Fibroblast of lung (primary cell): ENCODE data around the gene POLK. TPM values are rescaled to one million over a fixed set of nuclear protein-coding genes. Genes with fewer than 3 reads are reported as not detected.

ENCODE experiments used
- DNase-seq, 2 donors: peaks; one replicate each; pipeline versions ENCODE4 v3.0.0 to v3.0.0-alpha.2; 2010; ENCODE audit warnings: low read depth in 2 of 2
- H2AFZ ChIP-seq: 2 replicates; pipeline ENCODE4 v1.5.1; 2012; ENCODE audit warnings: low read length, control low read depth, inconsistent platforms
- H3K27ac ChIP-seq: 2 replicates; pipeline ENCODE4 v1.5.1; 2011; ENCODE audit warnings: low read length, control low read depth; ENCODE audit not compliant: insufficient read depth
- H3K27me3 ChIP-seq: 2 replicates; pipeline ENCODE4 v1.5.1; 2011; ENCODE audit warnings: mild to moderate bottlenecking, low read length; ENCODE audit not compliant: control insufficient read depth, insufficient read depth
- H3K36me3 ChIP-seq: 2 replicates; pipeline ENCODE4 v1.5.1; 2011; ENCODE audit warnings: low read length; ENCODE audit not compliant: control insufficient read depth, insufficient read depth
- H3K4me1 ChIP-seq: 2 replicates; pipeline ENCODE4 v1.5.1; 2011; ENCODE audit warnings: low read length; ENCODE audit not compliant: control insufficient read depth, insufficient read depth; ENCODE audit errors: extremely low read depth
- H3K4me2 ChIP-seq: 2 replicates; pipeline ENCODE4 v1.5.1; 2011; ENCODE audit warnings: low read length, control low read depth; ENCODE audit not compliant: insufficient read depth; ENCODE audit errors: extremely low read depth
- H3K4me3 ChIP-seq, 4 experiments: fragments of 200-600 bp in 1 of 4; sonication (generic) in 1 of 4; replicated peaks in 1 of 4; 2 replicates each; pipeline ENCODE4 v1.5.1; 2011 to 2016; ENCODE audit warnings: low read length in 4 of 4, low read depth in 3 of 4, mild to moderate bottlenecking in 3 of 4, control low read depth in 2 of 4, inconsistent platforms in 1 of 4, mixed read lengths in 1 of 4; ENCODE audit not compliant: insufficient read depth in 1 of 4; ENCODE audit errors: control extremely low read depth in 1 of 4
- H3K79me2 ChIP-seq: 2 replicates; pipeline ENCODE4 v1.5.1; 2012; ENCODE audit warnings: mild to moderate bottlenecking, low read length, inconsistent platforms; ENCODE audit not compliant: control insufficient read depth, insufficient read depth
- H3K9ac ChIP-seq: 2 replicates; pipeline ENCODE4 v1.5.1; 2011; ENCODE audit warnings: mild to moderate bottlenecking, low read length, control low read depth; ENCODE audit not compliant: insufficient read depth
- H3K9me3 ChIP-seq: 2 replicates; pipeline ENCODE4 v1.5.1; 2012; ENCODE audit warnings: low read depth, low read length; ENCODE audit not compliant: control insufficient read depth, insufficient read depth
- H4K20me1 ChIP-seq: 2 replicates; pipeline ENCODE4 v1.5.1; 2011; ENCODE audit warnings: low read length; ENCODE audit not compliant: control insufficient read depth, insufficient read depth; ENCODE audit errors: extremely low read depth
- EZH2 ChIP-seq: IDR thresholded peaks from 2 replicates; pipeline ENCODE4 v1.5.1; 2012; ENCODE audit warnings: low read length, control low read depth, mild to moderate bottlenecking; ENCODE audit errors: missing control alignments
- polyA plus RNA-seq, 2 donors: library from polyadenylated mRNA; depleted of rRNA in 1 of 2; stranded (reverse) in 1 of 2; unstranded in 1 of 2; fragments of >200 nt; gene quantifications; 2 replicates each; pipeline ENCODE4 v1.2.1, GENCODE V29; 2011 to 2012; ENCODE audit warnings: missing spikeins in 1 of 2
- total RNA-seq: library from RNA; depleted of rRNA; stranded (reverse); fragments of >200 nt; gene quantifications from 2 replicates; pipeline ENCODE4 v1.2.1, GENCODE V29; 2014
- TF ChIP-seq, protein P1 (sequence below), 2 donors: IDR thresholded peaks in 1 of 2; conservative IDR thresholded peaks in 1 of 2; 1 replicate in 1 of 2; 2 replicates in 1 of 2; pipeline ENCODE4 v1.5.1; 2011 to 2012; ENCODE audit warnings: low read length in 2 of 2, control low read depth in 1 of 2, inconsistent platforms in 1 of 2, low read depth in 1 of 2, mild to moderate bottlenecking in 1 of 2

The POLK gene
- total and polyA plus RNA-seq, 2 donors (not counting 1 experiment from before 2014, with no cell fraction given) = 32.0 to 44.9 TPM

DNA sequence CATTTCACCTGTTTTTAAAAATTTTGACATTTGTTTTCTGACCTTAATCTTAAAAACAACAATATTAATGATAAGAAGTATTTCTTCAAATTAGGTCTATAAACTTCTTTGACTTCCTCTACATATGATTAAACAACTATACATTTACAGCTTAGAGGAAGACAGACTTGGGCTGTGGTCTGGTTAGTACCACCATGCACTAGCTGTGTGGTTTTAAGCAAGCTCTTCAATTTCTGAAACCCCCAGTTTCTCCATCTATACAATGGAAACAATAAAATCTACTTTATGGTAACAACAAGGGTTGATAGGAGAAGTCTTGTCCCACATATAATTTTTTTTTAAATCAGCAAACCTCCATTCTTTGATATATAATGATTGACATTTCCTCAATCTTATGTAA, 115.3 kb downstream of the POLK start:
- H3K27ac ChIP-seq = no peak overlapping the region
- no peak overlapping the region for H3K4me3 ChIP-seq
- TF ChIP-seq, protein P1, sequence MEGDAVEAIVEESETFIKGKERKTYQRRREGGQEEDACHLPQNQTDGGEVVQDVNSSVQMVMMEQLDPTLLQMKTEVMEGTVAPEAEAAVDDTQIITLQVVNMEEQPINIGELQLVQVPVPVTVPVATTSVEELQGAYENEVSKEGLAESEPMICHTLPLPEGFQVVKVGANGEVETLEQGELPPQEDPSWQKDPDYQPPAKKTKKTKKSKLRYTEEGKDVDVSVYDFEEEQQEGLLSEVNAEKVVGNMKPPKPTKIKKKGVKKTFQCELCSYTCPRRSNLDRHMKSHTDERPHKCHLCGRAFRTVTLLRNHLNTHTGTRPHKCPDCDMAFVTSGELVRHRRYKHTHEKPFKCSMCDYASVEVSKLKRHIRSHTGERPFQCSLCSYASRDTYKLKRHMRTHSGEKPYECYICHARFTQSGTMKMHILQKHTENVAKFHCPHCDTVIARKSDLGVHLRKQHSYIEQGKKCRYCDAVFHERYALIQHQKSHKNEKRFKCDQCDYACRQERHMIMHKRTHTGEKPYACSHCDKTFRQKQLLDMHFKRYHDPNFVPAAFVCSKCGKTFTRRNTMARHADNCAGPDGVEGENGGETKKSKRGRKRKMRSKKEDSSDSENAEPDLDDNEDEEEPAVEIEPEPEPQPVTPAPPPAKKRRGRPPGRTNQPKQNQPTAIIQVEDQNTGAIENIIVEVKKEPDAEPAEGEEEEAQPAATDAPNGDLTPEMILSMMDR (conservative IDR thresholded peaks at IDR 0.05 in 1 of 2, IDR thresholded peaks at IDR 0.05 in 1 of 2; ENCODE audit: low read depth in 1 of 2, low read length in 2 of 2) = no peak
- no peak for TF ChIP-seq EZH2
- H3K4me1 ChIP-seq = no peaks in the 10 kb centered on the region
- H3K36me3 ChIP-seq = no peaks in the 10 kb centered on the region
- H3K27me3 ChIP-seq = no peaks in the 10 kb centered on the region
- no peaks in the 10 kb centered on the region for H4K20me1 ChIP-seq
- H3K9ac ChIP-seq = no peak overlapping the region
- no peak overlapping the region for H2AFZ ChIP-seq
- no peaks in the 10 kb centered on the region for H3K9me3 ChIP-seq
- no peaks in the 10 kb centered on the region for H3K79me2 ChIP-seq
- DNase-seq = no peak
- no peak overlapping the region for H3K4me2 ChIP-seq

DNA sequence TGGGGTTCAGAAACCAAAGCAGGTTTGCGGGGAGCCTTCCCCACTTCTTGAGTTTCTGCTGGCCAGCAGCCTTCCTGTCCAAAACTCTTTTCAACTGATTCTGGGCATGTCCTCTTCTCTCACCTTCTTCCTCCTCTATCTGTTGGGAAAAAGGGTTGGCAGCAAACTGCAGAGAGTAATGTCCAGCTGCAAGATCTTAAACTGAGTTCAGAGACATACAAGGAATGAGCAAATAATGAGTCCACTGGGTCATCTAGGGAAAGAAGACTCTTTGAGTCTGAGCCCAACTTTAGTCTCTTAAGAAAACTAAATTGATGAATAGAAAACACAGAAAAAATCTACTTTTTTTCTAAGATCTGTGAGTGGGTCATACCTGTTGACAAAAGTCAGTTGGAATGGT, 116.1 kb downstream of the POLK start:
- Histone ChIP-seq H3K9me3 (no peaks in the 10 kb centered on the region), H4K20me1 (no peaks in the 10 kb centered on the region), H3K27ac (no peak overlapping the region), H3K27me3 (no peaks in the 10 kb centered on the region), H3K36me3 (no peaks in the 10 kb centered on the region), H3K79me2 (no peaks in the 10 kb centered on the region), H3K4me1 (no peaks in the 10 kb centered on the region), H3K4me3 (no peak overlapping the region), H3K4me2 (no peak overlapping the region), H3K9ac (no peak overlapping the region), H2AFZ (no peak overlapping the region)
- DNase-seq = no peak
- no peak for TF ChIP-seq EZH2
- TF ChIP-seq, protein P1 (conservative IDR thresholded peaks at IDR 0.05 in 1 of 2, IDR thresholded peaks at IDR 0.05 in 1 of 2; ENCODE audit: low read depth in 1 of 2, low read length in 2 of 2) = no peak

DNA sequence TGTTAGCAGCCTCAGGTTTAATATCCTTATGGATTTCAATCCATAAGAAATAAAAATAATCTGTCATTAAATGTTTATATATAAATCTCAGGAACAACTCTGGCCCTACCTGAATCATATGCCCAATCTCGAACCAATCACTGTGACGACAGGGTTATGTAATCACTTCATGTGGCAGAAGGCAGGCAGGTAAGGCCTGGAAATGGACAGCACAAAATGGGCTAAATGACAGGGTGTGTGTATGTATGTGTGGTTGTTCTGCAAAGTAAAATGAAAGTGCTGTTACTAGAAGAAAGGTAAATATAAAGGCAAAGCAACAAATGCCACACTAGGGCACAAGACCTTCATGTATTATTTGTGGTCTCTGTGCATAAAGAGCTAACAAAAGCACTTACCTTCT, 119.2 kb downstream of the POLK start:
- no peaks in the 10 kb centered on the region for H3K79me2 ChIP-seq
- no peaks in the 10 kb centered on the region for H3K4me1 ChIP-seq
- DNase-seq = no peak
- no peaks in the 10 kb centered on the region for H3K27me3 ChIP-seq
- no peaks in the 10 kb centered on the region for H4K20me1 ChIP-seq
- H3K27ac ChIP-seq = no peak overlapping the region
- H3K9ac ChIP-seq = no peak overlapping the region
- no peak overlapping the region for H3K4me2 ChIP-seq
- TF ChIP-seq, protein P1 (conservative IDR thresholded peaks at IDR 0.05 in 1 of 2, IDR thresholded peaks at IDR 0.05 in 1 of 2; ENCODE audit: low read depth in 1 of 2, low read length in 2 of 2) = no peak
- no peak for TF ChIP-seq EZH2
- no peak overlapping the region for H3K4me3 ChIP-seq
- H2AFZ ChIP-seq = no peak overlapping the region
- no peaks in the 10 kb centered on the region for H3K36me3 ChIP-seq
- H3K9me3 ChIP-seq = no peaks in the 10 kb centered on the region
